Chondrocyte (in vitro differentiated cells): ENCODE data around the gene TSPAN18. TPM values are rescaled to one million over a fixed set of nuclear protein-coding genes. Genes with fewer than 3 reads are reported as not detected.

Source experiments
- DNase-seq: peaks from one replicate; pipeline ENCODE4 v3.0.0; 2021; ENCODE audit warnings: mixed read lengths, low spot score
- H3K27ac Mint-ChIP-seq: one replicate; pipeline ENCODE4 v1.8.0; 2021; ENCODE audit warnings: mild to moderate bottlenecking, moderate library complexity, mixed read lengths; ENCODE audit not compliant: unreplicated experiment
- H3K27me3 Mint-ChIP-seq: 2 replicates; pipeline ENCODE4 v1.8.0; 2021; ENCODE audit warnings: low read depth, mixed read lengths
- H3K36me3 Mint-ChIP-seq: 2 replicates; pipeline ENCODE4 v1.8.0; 2021; ENCODE audit warnings: low read depth, mixed read lengths
- H3K4me1 Mint-ChIP-seq: 2 replicates; pipeline ENCODE4 v1.8.0; 2021; ENCODE audit warnings: low read depth, mild to moderate bottlenecking, mixed read lengths
- H3K4me3 Mint-ChIP-seq: one replicate; pipeline ENCODE4 v1.8.0; 2021; ENCODE audit warnings: mild to moderate bottlenecking, moderate library complexity, mixed read lengths; ENCODE audit not compliant: unreplicated experiment
- H3K9me3 Mint-ChIP-seq: 2 replicates; pipeline ENCODE4 v1.8.0; 2021; ENCODE audit warnings: low read depth, mixed read lengths
- total RNA-seq: library from RNA; stranded (reverse); gene quantifications from 3 replicates; pipeline ENCODE4 v1.2.1, GENCODE V29; 2021
- TF ChIP-seq, protein P1 (sequence below): fragments of 200-600 bp; sonication (generic); IDR thresholded peaks from 2 replicates; pipeline ENCODE4 v1.5.0; 2021; ENCODE audit warnings: antibody characterized with exemption, mild to moderate bottlenecking, moderate library complexity

The TSPAN18 gene
- total RNA-seq, 1 donor from 2014 or later: 4.0 TPM

DNA sequence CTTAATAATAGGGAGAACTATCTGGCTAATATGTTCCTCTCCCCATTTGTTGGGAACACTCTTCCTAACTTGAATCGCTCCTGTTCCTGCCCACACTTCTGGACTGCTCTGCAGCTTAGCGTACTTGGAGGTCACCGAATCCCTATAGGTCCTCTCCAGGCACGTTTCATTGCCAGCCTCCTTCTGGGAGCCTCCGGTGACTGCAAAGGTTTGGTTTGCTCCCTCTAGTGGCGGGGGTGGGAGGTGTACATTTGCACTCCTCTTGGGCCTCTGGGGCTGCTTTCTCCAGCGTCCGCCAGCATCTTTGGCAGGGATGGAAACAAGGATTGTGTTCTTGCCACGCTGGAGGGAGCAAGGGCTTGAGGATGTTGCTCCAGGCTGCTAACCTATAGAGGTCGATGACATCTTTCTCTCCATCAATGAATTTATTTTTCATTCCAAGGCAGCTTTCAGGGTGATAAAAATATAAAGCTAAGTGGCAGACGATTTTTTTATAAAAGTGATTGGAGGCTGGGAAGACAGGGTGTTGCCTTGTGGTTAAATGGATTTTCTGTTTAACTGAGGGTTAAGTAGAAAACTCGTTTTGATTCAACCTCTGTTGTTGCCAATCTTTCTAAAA is 48.7 kb downstream of the TSPAN18 start:
- TF ChIP-seq, protein P1, sequence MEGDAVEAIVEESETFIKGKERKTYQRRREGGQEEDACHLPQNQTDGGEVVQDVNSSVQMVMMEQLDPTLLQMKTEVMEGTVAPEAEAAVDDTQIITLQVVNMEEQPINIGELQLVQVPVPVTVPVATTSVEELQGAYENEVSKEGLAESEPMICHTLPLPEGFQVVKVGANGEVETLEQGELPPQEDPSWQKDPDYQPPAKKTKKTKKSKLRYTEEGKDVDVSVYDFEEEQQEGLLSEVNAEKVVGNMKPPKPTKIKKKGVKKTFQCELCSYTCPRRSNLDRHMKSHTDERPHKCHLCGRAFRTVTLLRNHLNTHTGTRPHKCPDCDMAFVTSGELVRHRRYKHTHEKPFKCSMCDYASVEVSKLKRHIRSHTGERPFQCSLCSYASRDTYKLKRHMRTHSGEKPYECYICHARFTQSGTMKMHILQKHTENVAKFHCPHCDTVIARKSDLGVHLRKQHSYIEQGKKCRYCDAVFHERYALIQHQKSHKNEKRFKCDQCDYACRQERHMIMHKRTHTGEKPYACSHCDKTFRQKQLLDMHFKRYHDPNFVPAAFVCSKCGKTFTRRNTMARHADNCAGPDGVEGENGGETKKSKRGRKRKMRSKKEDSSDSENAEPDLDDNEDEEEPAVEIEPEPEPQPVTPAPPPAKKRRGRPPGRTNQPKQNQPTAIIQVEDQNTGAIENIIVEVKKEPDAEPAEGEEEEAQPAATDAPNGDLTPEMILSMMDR: peak; percentile 80
- no peak for DNase-seq
- Mint-ChIP-seq H3K9me3 (no peaks in the 10 kb centered on the region), H3K4me3 (no peak overlapping the region), H3K4me1 (peaks cover 7% of the 10 kb centered on the region), H3K27me3 (no peaks in the 10 kb centered on the region), H3K27ac (no peak overlapping the region), H3K36me3 (no peaks in the 10 kb centered on the region)

DNA sequence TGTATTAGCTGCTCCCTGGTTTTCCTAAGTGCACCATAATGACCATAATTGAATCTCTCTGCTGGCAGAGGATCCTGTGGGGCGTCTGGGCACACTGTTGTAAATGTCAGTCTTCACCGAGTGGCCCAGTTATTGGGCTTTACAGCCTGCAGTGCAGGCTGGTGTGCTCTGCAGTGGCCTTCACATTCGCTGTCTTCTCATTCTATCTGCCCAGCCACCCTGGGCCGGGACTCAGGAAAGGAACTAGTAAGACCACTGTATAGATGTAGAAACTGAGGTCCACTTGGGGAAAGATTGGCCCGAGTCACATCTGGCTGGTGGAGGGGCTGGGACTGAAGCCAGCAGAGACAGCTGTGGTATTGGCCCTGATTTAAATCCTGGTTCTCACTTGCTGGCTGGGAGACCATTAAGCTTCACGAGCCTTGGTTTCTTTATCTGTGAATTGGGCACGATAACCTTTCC is 49.3 kb downstream of the TSPAN18 start:
- H3K27ac Mint-ChIP-seq: no peak overlapping the region
- H3K4me3 Mint-ChIP-seq: no peak overlapping the region
- H3K4me1 Mint-ChIP-seq: peaks cover 7% of the 10 kb centered on the region
- TF ChIP-seq, protein P1: no peak
- no peaks in the 10 kb centered on the region for H3K27me3 Mint-ChIP-seq
- H3K9me3 Mint-ChIP-seq: no peaks in the 10 kb centered on the region
- DNase-seq: no peak
- H3K36me3 Mint-ChIP-seq: no peaks in the 10 kb centered on the region

DNA sequence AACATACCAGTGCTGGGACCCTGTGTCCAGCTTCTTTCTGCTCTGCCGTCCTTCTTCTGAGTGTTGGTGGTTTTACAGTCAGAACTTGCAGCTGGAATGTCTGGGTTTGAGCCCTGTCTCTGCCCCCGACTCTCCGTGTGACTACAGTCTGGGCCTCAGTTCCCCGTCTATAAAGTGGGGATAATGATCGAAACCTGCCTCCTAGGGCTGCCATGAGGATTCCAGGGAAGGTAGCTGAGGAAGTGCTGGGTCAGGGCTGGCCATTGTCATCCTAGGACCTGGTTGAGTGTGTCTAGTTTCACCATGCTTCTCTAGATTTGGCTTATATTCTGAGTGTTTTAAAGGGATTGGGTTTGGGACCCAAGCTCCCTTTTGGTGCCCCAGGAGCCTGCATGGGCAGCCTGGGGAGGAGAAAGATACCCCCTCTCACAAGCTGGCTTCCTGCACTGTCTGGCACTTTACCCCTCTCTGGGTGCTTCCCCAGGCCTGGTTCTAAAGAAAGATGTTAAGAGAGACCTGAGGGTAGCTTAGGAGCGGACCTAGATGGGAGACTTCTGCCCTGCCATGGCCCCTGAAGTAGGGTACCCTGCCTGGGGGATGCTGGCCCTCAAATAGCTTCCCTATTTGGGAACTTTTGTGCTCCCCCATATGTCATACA is 49.9 kb downstream of the TSPAN18 start:
- H3K4me1 Mint-ChIP-seq: peaks cover 7% of the 10 kb centered on the region
- no peaks in the 10 kb centered on the region for H3K27me3 Mint-ChIP-seq
- no peak overlapping the region for H3K4me3 Mint-ChIP-seq
- no peak overlapping the region for H3K27ac Mint-ChIP-seq
- TF ChIP-seq, protein P1: no peak
- no peaks in the 10 kb centered on the region for H3K36me3 Mint-ChIP-seq
- no peaks in the 10 kb centered on the region for H3K9me3 Mint-ChIP-seq
- no peak for DNase-seq

DNA sequence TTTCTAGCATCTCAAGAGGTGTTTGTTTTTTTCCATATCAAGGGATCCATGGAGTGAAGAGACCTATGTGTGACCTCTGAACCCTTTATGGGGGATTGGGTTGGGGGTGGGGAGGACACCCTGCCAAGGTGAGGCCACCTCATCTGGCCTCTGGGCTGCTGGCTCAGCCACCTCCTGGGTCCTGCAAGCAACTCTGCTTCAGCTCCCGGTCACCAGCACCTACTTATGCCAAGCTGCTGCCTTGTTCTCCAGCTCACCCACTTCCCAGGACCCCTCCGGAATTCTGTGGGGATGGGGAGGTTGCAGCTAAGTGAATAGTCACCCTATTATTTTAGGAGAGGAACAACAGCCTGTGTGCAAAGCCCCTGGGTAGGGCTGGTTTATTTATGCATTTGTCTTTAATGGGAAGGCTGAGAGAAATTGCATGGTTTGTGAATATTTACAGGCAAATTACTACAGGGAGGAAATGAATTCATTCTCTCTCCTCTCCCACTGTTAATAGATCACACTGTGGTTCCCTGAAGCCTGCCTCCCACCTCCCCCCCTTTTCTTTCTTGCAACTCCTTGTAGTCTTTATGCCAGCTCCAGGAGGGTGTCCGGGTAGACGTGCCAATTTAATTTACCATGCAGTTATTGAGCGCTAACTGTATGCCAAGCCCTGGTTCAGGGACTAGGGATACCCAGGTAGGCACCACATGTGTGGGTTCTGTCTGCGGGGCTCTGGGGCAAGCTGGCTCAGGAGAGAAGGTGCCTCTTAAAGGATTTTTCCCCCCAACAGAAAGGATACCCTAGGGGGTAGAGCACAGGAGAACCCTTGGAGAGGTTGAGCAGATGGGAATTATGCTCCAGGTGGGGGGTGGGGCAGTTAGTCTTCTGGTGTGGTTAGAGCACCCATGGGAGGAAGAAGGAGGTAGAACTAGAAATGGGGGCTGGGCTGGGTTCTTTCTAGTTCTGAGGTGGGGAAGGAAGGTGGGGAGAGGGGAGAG is 50.7 kb downstream of the TSPAN18 start:
- H3K27ac Mint-ChIP-seq: no peak overlapping the region
- H3K27me3 Mint-ChIP-seq: no peaks in the 10 kb centered on the region

More for the DNA sequence above, 50.7 kb downstream of the TSPAN18 start:
- TF ChIP-seq, protein P1: no peak
- Mint-ChIP-seq H3K4me3 (no peak overlapping the region), H3K36me3 (no peaks in the 10 kb centered on the region), H3K9me3 (no peaks in the 10 kb centered on the region), H3K4me1 (peaks cover 7% of the 10 kb centered on the region)
- no peak for DNase-seq
